Globus pallidus (tissue), 1 donor: ENCODE results near the gene TRAPPC11.
A peak's percentile ranks its signal among the peaks of the same experiment; 100 is the strongest.
"Not testable (repeated sequence)": the region's sequence is repeated elsewhere in the genome, so short reads cannot be mapped to it uniquely, and the experiment has no call there.

Experiments
- DNase-seq: peaks from one replicate; pipeline ENCODE4 v3.0.0-alpha.2; 2015; ENCODE audit warnings: low spot score

TRAPPC11 gene

DNA sequence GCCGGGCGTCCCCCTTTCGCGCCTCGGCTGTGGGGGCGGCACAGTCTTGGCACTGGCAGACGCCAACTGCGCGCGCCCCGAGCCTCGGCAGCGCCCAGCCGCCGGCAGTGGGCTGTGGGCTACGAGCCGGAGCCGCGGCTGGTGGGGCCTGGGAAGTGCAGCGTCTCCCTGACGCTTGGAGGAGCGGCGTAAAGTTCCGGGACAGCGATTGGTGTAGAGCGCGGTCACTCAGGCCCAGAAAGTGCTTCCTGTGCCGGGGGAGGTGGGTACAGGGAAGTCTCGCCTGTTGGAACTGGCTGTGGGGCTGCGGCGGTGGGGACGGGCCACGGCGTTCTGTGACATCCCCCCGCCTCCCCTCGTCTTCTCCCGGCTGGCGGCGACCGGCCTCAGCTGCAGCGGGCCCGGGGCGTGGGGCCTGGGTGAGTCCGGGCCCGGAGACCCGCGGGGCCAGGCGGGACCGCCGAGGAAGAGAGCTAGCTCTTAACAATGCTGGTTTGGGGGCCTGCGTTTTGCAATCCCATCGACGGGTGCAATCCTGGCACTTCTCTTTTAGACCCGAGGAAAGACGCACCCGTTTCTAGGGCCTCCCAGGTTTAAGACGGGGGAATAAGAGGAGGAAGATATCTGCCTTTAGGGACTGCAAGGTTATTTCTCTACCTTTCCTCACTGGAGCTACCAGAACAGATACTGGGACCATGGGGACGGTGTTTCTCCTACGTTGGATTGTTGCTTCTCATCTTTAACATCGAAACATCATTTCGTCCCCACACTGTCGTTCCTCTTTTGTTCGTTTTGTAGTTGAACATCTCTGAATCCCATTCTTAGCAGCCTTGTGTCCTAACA is at the start of gene TRAPPC11, which contains the start of gene RWDD4:
Gene TRAPPC11 (plus strand): TSS at position 265 of the 843 bp plus-strand sequence. CDS start 4,575 bp downstream, outside the sequence.
Gene RWDD4 (minus strand): TSS at position 157 of the 843 bp plus-strand sequence. CDS start 233 bp downstream, outside the sequence.
- peak; percentile 98 for DNase-seq

DNA sequence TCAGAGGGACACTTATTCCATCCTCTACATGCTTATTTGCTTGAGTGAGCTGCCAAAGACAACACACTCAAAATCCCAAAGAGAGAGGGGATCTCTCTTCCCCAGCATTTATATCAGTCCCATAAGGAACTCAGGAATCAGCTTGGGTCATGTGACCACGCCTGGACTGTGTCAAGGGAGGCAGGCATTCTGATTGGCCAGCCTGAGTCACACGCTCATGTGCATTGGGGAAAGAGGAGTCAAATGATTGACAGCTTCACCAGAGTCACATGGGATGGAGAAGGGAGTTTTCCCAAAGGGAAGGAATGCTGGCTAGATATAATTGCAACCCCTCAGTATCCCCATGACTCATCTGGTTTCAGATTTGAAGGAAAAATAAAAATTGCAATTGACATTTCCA is 49.1 kb upstream of the TRAPPC11 start:
- no peak for DNase-seq

DNA sequence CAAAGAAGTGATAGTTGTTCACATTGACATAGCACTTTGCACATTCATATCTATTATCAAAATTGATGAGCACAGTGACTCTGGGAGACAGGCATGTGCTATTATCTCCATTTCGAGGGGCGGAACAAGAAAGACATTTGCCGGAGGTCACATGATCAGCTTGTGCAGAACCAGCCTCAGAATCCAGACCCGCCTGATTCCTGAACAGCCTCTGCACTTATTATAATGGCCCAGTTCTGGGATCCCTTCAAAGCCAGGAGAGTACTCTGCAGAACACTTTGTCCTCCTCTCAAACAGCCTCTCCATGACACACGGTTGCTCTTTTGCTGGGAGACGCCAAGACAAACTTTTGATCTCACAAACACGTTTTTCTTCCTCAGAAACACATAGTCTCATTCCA is 48.5 kb upstream of the TRAPPC11 start:
- DNase-seq: no peak

DNA sequence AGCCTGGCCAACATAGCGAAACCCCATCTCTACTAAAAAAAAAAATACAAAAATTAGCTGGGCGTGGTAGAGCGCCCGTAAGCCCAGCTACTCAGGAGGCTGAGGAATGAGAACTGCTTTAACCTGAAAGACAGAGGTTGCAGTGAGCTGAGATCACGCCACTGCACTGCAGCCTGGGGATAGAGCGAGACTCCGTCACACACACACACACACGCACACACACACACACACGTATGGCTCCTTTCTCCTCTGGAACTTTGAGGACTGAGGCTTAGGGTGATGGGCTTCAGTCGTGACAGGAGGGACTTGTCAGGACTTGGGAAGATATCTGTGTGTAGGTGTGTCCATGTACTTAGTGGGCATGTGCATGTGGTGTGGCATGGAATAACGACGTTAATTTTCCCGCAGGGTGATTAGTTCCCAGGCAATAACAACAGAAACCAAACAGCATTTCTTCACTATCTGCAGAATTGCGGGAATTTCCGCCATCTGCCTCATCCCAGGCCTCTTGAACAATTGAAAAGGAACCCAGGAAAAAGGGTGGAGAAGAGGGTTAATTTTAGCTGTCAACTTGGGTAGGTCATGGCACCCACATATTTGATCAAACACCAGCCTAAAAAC is 47.8 kb upstream of the TRAPPC11 start:
- DNase-seq: no peak

DNA sequence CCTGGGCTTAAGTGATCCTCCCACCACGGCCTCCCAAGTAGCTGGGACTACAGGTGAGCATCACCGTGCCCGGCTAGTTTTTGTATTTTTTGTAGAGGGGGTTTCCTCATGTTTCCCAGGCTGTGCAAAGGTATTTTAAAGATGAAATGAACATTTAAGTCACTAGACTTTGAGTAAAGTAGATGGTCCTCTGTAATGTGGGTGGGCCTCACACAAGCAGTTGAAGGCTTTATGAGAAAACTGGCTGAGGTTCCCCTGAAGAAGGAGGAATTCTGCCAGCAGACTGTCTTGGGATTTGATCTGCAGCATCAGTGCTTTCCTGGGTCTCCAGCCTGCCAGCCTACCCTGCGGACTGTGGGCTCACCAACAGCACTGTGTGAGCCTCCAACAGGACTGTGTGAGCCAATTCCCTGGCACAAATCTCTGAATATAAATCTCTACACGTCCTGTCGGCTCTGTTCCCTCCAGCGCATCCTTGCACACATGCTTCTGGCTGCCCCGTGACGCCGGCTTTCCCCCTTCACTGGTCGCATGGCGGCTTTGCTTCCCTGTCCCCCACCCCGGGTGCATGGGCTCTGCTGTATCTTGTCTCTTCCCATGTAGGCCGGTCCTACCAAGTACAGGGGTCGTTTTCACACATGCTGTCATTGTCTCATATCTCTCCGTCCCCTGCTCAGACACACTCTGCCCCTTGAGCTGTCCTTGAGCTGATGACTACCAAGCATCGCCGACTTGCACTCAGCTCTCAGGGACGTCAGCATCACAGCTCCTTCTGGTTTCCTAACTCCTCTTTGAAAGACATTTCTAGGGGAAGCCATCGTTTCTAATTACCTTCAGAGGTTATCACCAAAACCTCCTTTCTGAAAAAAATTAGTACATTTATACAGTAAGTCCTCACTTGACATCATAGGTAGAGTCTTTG is 46.5 kb upstream of the TRAPPC11 start:
- DNase-seq: no peak

DNA sequence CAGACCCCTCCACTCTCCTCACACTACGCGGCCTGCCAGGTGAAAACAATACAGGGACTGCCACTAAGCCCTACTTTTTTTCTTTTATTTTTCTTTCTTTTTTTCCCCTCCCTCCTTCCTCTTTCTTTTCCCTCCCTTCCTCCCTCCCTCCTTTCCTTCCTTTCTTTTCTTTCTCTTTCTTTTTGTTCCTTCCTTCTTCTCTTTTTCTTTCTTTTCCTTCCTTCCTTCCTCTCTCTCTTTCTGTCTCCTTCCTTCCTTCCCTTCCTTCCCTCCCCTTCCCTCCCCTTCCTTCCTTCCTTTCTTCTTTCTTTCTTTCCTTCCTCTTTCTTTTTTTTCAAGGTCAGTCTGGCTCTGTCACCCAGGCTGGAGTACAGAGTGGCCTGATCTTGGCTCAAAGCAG is 42.0 kb upstream of the TRAPPC11 start:
- DNase-seq: no peak

DNA sequence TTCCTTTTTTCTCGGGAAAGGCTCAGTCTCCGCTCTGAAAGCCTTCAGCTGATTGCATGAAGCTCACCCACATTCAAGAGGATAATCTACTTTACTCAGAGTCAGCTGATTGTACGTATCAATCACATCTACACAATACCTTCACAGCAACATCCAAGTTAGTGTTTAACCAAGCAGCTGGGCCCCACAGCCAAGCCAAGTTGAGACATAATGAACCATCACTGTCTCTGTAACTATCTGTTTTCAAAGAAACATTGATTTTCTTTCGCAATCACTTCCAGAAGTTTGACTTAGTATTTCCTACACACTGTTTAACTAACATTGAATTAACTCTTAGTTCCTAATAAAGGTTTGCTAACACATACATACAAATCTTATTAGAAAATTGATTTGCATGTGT is 40.4 kb upstream of the TRAPPC11 start:
- no peak for DNase-seq

DNA sequence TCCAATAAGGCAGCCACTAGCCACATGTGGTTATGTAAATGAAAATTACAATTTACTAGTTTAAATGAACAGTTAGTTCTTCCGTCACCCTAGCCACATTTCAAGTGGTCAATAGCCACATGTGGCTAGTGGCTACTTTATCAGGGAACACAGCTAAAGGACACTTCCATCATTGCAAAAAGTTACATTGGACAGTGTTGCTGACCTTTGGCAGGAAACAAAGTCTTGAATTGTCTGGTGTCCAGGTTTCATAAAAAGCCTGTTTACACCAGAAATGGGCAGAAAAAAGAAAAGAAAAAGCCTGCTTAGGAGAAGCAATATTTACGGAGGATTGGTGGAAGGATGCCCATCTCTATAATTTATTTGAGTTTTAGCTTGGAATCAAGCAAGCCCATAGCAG is 38.7 kb upstream of the TRAPPC11 start:
- DNase-seq: no peak

DNA sequence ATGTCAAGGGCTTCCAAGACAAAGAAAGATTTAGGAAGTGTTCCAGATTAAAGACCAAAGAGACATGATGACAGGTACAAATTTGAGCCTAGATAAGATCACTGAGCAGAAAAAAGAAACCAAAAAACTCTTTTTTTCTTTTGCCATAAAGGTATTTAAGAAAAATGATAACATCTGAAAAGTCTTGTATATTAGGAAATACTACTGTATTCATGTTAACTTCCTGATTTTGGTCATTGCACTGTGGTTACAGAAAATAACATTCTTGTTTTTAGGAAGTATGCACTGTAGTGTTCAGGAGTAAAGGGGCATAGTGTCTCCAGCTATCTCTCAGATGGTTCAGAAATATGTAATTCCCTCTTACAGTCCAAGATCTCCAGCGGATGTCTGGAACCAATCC is 37.2 kb upstream of the TRAPPC11 start:
- no peak for DNase-seq

DNA sequence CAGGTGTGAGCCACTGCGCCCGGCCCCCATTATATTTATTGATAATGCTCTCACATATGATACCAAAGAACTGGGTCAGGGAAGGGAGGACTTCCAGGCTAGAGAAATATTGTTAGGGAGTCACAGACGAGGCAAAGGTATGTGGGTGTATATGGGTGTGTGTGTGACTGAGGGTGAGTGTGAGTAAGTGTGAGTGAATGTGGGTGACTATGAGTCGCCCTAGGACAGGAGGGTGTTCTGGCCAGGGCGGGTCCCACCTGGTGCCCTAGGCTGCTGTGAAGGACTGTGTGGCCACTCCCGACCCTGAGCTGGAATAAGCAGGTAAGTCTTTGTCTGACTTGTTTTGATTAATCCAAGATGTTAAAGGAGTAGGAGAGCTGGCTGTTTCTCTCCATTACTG is 34.5 kb upstream of the TRAPPC11 start:
- DNase-seq: no peak

DNA sequence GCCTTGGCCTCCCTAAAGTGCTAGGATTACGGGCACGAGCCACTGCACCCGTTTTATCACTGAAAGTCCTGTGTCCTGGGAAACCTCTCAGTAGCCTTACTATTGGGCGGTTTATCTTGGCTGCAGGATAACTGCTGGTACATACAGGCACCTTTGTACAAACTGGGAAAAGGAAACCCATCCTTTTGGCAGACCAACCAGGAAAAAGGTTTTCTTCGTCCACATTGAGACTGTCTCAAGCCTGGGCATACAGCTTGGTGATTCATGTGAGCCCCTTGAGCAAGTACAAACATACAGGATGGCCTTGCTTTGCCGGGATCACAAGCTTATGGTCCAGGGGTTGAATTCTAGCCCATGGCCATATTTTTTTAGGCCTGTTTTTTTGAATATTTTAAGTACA is 32.9 kb upstream of the TRAPPC11 start:
- DNase-seq: no peak

DNA sequence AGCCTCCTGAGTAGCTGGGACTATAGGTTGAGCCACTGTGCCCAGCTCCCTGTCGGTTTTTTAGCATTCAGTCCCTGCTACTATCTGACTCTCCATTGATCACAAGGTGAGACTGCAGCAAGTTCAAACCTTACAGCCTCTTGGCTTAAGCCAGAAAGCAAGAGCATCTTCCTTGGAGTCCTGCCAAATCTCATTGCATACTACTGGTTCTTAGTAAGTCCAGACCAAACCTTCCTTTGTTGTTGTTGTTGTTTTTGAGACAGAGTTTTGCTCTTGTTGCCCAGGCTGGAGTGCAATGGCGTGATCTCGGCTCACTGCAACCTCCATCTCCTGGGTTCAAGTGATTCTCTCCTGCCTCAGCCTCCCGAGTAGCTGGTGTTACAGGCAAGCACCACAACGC is 31.8 kb upstream of the TRAPPC11 start:
- DNase-seq: not testable (repeated sequence)

DNA sequence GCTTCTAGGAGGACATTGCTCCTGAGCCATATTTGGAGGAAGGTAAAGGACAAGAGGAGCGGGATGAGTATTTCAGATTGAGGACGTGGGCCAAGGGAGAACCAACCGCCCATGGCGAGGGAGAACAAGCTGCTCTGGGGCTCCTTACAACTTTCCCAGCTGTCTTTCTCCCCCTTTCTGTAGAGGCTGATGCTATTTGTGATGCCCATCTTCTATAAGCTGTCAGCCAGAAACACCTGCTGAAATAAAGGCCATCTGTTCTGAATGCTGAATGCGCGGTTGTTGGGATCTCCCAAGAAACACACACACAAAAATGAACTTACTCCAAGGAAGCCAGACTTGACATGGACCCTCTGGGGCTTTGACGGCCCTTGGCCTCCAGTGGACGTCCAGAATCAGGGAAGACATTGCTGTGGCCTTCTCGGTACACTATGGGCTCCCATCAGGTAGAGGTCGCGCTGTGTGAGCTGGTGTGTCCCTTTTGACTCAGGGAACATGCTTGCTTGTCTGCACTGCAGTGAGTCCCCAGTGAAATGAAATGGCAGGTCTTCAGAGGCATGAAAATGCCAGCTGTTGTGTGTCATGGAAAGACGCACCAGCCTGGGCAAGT is 31.0 kb upstream of the TRAPPC11 start:
- DNase-seq: no peak

DNA sequence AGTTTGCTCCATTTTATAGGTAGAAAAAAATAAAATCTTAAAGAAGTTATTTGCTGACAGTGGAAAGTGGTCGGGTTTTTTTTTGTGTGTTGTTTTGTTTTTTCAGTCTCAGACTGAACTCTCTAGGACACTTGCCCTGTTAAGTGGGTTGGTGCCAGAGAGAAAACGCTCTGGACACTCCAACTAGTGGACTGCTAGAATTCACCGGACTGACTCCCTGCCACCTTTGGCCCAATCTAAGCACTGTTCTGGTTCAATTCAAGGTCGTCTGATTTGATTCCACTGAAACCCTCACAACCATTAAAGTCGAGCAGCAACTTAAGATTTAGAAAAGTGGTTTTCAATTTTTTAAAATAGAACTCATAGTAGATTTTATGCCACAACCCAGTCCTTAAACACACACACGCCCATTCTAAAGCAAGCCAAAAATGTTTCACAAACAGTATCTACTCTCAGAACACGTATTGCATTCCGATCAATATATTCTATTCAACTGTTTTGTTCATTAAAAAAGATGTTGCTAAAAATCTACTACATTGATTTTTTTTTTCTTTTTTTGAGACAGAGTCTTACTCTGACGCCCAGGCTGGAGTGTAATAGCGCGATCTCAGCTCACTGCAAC is 27.4 kb upstream of the TRAPPC11 start:
- DNase-seq: no peak

DNA sequence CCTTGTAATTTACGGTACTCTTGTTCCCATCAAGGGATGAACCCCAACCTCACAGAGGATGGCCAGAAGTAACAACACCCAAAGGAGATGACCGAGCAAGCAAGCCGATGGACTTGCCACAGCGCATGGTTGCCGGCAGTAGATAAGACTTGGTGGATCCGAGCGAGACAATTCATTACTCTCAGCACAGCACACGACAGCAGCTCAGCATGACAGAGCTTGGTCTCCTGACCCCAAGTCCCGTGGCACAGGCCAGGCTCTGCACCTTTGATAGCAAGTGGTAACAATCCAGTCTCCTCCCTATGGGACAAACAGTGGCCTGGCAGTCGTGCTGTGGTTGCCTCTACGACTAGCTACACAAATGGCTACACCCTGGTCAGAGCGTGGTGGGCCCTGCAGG is 26.4 kb upstream of the TRAPPC11 start:
- DNase-seq: no peak

DNA sequence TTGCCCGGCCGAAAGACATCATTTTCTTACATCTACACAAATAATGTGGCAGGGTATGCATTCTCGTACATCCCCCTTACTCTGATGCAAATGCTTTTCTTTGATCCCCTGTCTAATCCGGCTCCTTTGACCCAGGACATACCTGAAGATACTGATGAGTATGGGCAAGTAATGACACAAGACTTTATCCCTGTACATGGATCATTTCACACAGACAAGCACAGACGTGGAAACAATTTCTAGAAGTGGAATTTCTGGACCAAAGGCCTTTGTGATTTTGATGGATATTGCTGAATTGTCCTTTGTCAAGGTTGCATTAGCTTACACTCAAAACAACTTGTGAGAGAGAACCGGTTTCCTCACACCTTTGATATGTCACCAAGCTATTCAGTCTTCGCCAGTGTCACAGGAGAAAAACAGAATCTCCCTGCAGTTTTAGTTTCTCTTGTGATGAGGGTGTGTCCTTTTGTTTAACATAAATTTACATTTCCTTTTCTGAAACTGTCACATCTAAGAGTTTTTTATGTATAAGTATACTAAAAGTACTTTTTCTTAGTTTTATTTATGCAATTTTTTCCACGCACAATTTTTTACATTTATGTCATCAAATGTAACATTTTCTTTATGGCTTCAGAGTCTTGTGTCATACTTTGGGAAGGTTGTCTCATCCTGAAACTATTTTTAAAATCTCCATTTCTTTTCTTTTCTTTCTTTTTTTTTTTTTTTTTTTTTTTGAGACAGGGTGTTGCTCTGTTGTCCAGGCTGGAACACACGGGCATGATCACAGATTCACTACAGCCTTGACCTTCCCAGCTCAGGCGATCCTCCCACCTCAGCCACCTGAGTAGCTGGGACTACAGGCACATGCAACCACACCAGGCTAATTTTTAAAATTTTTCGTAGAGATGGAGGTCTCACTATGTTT is 25.4 kb upstream of the TRAPPC11 start:
- no peak for DNase-seq

DNA sequence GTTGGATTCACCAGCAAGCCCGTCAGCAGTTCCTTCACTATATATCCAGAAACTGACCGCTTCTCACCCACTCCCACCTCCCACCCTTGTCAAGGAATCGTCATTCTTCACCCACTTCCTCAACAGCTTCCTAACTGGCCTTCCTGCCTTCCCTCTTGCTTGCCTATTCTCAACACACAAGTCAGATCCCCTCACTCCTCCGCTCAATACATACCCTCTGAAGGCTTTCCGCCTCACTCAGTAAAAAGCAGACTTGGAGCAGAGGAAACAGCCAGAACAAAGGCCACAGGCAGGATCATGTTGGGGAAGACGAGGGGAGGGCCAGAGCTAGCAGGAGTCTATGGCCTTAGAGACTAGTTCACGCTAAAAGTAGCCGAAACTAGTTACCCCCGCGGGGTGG is 23.8 kb upstream of the TRAPPC11 start:
- DNase-seq: no peak

DNA sequence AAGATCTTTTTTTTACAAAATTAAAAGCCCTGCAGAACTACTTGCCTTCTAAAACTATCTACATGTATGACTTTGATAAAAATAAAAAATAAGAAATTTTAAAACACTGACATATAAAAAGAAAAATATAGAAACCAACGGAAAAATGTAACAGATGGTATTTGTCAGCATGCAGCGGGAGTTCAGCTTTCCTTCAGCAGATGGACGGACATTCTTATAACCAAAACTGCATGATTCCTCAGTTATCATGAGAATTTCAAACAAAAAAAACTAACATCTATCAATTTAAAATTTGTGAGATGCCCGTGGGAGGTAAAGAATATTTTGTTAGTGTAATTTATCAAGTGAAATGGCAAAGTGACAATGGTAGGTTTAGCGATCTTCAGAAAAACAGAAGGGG is 23.4 kb upstream of the TRAPPC11 start:
- DNase-seq: no peak

DNA sequence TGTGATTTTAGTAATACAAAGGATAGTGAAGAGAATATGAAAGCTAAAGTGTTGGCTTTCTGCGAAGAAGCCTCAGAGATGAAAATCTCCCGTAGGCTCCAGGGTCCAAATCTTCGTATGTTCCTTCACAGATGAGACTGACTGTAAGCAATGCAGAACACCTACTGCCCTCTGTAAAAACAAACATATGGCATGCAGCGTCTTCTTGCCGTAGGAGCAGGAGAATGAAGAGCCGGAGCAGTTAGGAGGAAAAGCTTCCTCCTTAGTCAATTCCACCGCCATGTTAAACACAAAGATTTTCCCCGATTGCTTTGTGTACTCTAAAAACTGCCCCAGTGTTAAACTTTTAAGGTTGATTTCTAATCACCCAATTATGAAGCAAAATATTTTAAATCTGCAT is 22.6 kb upstream of the TRAPPC11 start:
- DNase-seq: no peak

DNA sequence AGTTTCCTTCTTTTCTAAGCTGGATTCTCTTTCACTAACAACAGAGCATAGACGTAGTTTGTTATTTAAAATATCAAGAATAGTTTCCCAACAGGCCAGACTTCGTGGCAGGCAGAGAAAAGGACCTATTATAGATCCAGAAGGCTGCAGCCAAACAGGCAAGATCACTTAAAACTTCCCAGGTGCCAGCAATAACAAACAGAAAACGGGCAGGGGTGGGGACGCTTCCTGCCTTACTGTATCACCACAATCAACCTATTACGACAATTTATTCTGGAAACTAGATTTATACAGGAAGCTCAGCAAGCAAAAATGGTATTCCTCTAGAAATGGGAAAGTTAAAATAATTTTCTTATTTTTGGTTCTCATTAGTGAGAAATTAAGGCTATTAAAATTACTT is 22.2 kb upstream of the TRAPPC11 start:
- no peak for DNase-seq
